Peyer's patch (tissue), 4 donors: ENCODE results near the gene SLC47A1.

Experiments used
- CTCF ChIP-seq, 6 experiments: fragments of 450-650 bp in 4 of 6; fragments of 200-600 bp in 2 of 6; sonication (generic) in 1 of 6; IDR thresholded peaks; one replicate each; pipeline ENCODE4 v1.5.1; 2017 to 2019; ENCODE audit warnings: antibody characterized with exemption in 6 of 6, mild to moderate bottlenecking in 3 of 6, moderate library complexity in 1 of 6
- POLR2A ChIP-seq, 2 donors: fragments of 450-650 bp; IDR thresholded peaks; one replicate each; pipeline ENCODE4 v1.5.1; 2017; ENCODE audit warnings: antibody characterized with exemption in 2 of 2, mild to moderate bottlenecking in 2 of 2, moderate library complexity in 2 of 2

GRCh38 chr17:19573075-19573474, 39.4 kb downstream of the SLC47A1 start:
- no peak for TF ChIP-seq CTCF (IDR thresholded peaks at IDR 0.05)
- TF ChIP-seq POLR2A (IDR thresholded peaks at IDR 0.05), result no peak
